ENCODE data around the gene LENG8. TPM values are rescaled to one million over a fixed set of nuclear protein-coding genes. Genes with fewer than 3 reads are reported as not detected.
A peak's percentile ranks its signal among the peaks of the same experiment; 100 is the strongest.

The LENG8 gene
- total RNA-seq, result 100 to 1,000 TPM; 146 to 156 TPM
- long read RNA-seq, partial matches to known transcripts, result 1 of 16 reads
- long read RNA-seq, other reads (novel, unspliced or antisense), result 15 of 16 reads

GRCh38 chr19:54448774-54449700 lies at the start of gene LENG8:
Gene LENG8, plus strand, starts transcription at chr19:54449199. Its CDS starts 2,146 bp downstream, at chr19:54451345.
- ATAC-seq (peak; percentile 86), DNase-seq (peak; percentile 98)
- intact Hi-C loops (cut with DNase I, micrococcal nuclease), result no loop called here

GRCh38 chr19:54400913-54401312 lies 48.1 kb upstream of the LENG8 start:
- ATAC-seq, result no peak

GRCh38 chr19:54403054-54403453 lies 45.9 kb upstream of the LENG8 start:
- ATAC-seq (no peak), DNase-seq (no peak)
- intact Hi-C loops (cut with DNase I, micrococcal nuclease), result no loop called here

More at GRCh38 chr19:54400913-54401312, 48.1 kb upstream of the LENG8 start:
- no peak for DNase-seq
- intact Hi-C loops (cut with DNase I, micrococcal nuclease), result no loop called here

GRCh38 chr19:54405628-54406027 lies 43.4 kb upstream of the LENG8 start:
- DNase-seq (no peak), ATAC-seq (no peak)
- intact Hi-C loops (cut with DNase I, micrococcal nuclease), result no loop called here

GRCh38 chr19:54407780-54408179 lies 41.2 kb upstream of the LENG8 start:
- no peak for ATAC-seq
- intact Hi-C loops (cut with DNase I, micrococcal nuclease), result no loop called here
- DNase-seq, result no peak

- ATAC-seq, result no peak
- DNase-seq, result no peak
- intact Hi-C loops (cut with DNase I, micrococcal nuclease), result no loop called here
These were observed 40.5 kb upstream of the LENG8 start for GRCh38 chr19:54408456-54409026.

GRCh38 chr19:54411033-54411432 lies 38.0 kb upstream of the LENG8 start:
- ATAC-seq (no peak), DNase-seq (no peak)
- intact Hi-C loops (cut with DNase I, micrococcal nuclease), result no loop called here

- no peak for ATAC-seq
- intact Hi-C loops (cut with DNase I, micrococcal nuclease), result no loop called here
- DNase-seq, result no peak
These were observed 36.1 kb upstream of the LENG8 start for GRCh38 chr19:54412877-54413276.

- intact Hi-C loops (cut with DNase I, micrococcal nuclease), result no loop called here
- ATAC-seq, result no peak
- DNase-seq, result no peak
These were observed 34.8 kb upstream of the LENG8 start for GRCh38 chr19:54414156-54414555.

GRCh38 chr19:54415208-54415900 lies 33.6 kb upstream of the LENG8 start, which contains the start of gene TTYH1:
Gene TTYH1, plus strand, starts transcription at chr19:54415464. Its CDS starts 89 bp downstream, at chr19:54415553.
- DNase-seq (no peak), ATAC-seq (no peak)
- intact Hi-C loops (cut with DNase I, micrococcal nuclease), result no loop called here

GRCh38 chr19:54415901-54416673 lies 32.9 kb upstream of the LENG8 start:
- DNase-seq, result no peak
- ATAC-seq, result no peak
- intact Hi-C loops (cut with DNase I, micrococcal nuclease), result no loop called here

GRCh38 chr19:54416695-54417491 lies 32.1 kb upstream of the LENG8 start:
- no peak for ATAC-seq
- DNase-seq, result no peak
- intact Hi-C loops (cut with DNase I, micrococcal nuclease), result no loop called here

GRCh38 chr19:54418030-54418929 lies 30.7 kb upstream of the LENG8 start:
- ATAC-seq (no peak), DNase-seq (no peak)
- intact Hi-C loops (cut with DNase I, micrococcal nuclease), result no loop called here

GRCh38 chr19:54418930-54419800 lies 29.8 kb upstream of the LENG8 start:
- ATAC-seq (no peak), DNase-seq (no peak)
- intact Hi-C loops (cut with DNase I, micrococcal nuclease), result no loop called here

- intact Hi-C loops (cut with DNase I, micrococcal nuclease), result no loop called here
- ATAC-seq (no peak), DNase-seq (no peak)
These were observed 29.0 kb upstream of the LENG8 start for GRCh38 chr19:54420068-54420382.
